ENCODE data around the gene RANBP10.

DNA sequence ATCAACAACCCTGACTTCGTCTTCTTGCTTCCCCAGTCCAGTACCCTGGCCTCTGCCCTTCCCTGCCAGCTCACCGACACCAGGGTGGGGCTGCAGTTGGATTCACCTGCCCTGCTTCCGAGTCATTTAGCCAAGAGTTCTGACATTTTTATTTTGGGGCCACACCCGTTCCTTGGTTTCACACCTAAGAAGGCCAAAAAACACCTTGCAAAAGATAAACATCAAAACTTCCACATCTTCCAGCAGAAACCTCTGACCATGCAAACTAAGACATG, 45.5 kb downstream of the RANBP10 start:
- TF ChIP-seq, protein P1, sequence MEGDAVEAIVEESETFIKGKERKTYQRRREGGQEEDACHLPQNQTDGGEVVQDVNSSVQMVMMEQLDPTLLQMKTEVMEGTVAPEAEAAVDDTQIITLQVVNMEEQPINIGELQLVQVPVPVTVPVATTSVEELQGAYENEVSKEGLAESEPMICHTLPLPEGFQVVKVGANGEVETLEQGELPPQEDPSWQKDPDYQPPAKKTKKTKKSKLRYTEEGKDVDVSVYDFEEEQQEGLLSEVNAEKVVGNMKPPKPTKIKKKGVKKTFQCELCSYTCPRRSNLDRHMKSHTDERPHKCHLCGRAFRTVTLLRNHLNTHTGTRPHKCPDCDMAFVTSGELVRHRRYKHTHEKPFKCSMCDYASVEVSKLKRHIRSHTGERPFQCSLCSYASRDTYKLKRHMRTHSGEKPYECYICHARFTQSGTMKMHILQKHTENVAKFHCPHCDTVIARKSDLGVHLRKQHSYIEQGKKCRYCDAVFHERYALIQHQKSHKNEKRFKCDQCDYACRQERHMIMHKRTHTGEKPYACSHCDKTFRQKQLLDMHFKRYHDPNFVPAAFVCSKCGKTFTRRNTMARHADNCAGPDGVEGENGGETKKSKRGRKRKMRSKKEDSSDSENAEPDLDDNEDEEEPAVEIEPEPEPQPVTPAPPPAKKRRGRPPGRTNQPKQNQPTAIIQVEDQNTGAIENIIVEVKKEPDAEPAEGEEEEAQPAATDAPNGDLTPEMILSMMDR (IDR thresholded peaks at IDR 0.05) = no peak
- no peak for TF ChIP-seq ZFX (IDR thresholded peaks at IDR 0.05; ENCODE audit: borderline replicate concordance)

All from 22Rv1 (cell line).